Endothelial cell of umbilical vein (primary cell): ENCODE measurements around the gene GNPTAB.

Experiments used
- CTCF ChIP-seq, 2 donors: IDR thresholded peaks; 1 replicate in 1 of 2; 2 replicates in 1 of 2; pipeline ENCODE4 v1.5.1; 2011; ENCODE audit warnings: low read length in 2 of 2, mild to moderate bottlenecking in 2 of 2, moderate library complexity in 2 of 2, control low read depth in 1 of 2, inconsistent platforms in 1 of 2, low read depth in 1 of 2; ENCODE audit not compliant: insufficient read depth in 1 of 2; ENCODE audit errors: extremely low read depth in 1 of 2
- EZH2 ChIP-seq: IDR thresholded peaks from 2 replicates; pipeline ENCODE4 v1.6.1; 2012; ENCODE audit warnings: borderline replicate concordance, low read depth, mild to moderate bottlenecking, moderate library complexity, low read length, inconsistent platforms; ENCODE audit not compliant: severe bottlenecking
- FOS ChIP-seq: IDR thresholded peaks from 2 replicates; pipeline ENCODE4 v1.6.1; 2011; ENCODE audit warnings: mild to moderate bottlenecking, low read length, moderate library complexity, borderline replicate concordance; ENCODE audit not compliant: insufficient read depth
- GATA2 ChIP-seq: IDR thresholded peaks from 2 replicates; pipeline ENCODE4 v1.7.0; 2011; ENCODE audit warnings: low read depth, mild to moderate bottlenecking, moderate library complexity, mixed read lengths, low read length; ENCODE audit not compliant: insufficient read length, insufficient read depth
- JUN ChIP-seq: IDR thresholded peaks from 2 replicates; pipeline ENCODE4 v1.6.1; 2011; ENCODE audit warnings: borderline replicate concordance, low read depth; ENCODE audit not compliant: insufficient read length, insufficient read depth
- MAX ChIP-seq: IDR thresholded peaks from 2 replicates; pipeline ENCODE4 v1.6.1; 2011; ENCODE audit not compliant: insufficient read depth, insufficient read length
- MYC ChIP-seq: IDR thresholded peaks from one replicate; pipeline ENCODE4 v1.6.1; 2011; ENCODE audit warnings: mild to moderate bottlenecking, low read depth, low read length
- POLR2A ChIP-seq: IDR thresholded peaks from 2 replicates; pipeline ENCODE4 v1.6.1; 2012; ENCODE audit warnings: low read depth, mild to moderate bottlenecking, control low read depth, low read length
- POLR2AphosphoS5 ChIP-seq: IDR thresholded peaks from 2 replicates; pipeline ENCODE4 v1.6.1; 2012; ENCODE audit warnings: low read depth, mild to moderate bottlenecking, control low read depth, low read length, moderate library complexity; ENCODE audit not compliant: insufficient read depth

- TF ChIP-seq CTCF (IDR thresholded peaks at IDR 0.05; ENCODE audit: extremely low read depth in 1 of 2, insufficient read depth in 1 of 2, low read depth in 1 of 2, low read length in 2 of 2) = no peak
- TF ChIP-seq MAX = no peak
- TF ChIP-seq POLR2A = no peak
- no peak for TF ChIP-seq MYC
- no peak for TF ChIP-seq EZH2
- no peak for TF ChIP-seq POLR2AphosphoS5
- TF ChIP-seq JUN = no peak
- no peak for TF ChIP-seq GATA2
- no peak for TF ChIP-seq FOS
Observed at GRCh38 chr12:101826766-101827368, 3.9 kb downstream of the GNPTAB start.
